NCI-H2227 treated with DMSO at 0.1 percent for 48 hours (cell line): ENCODE measurements around the gene TPRG1L.

Experiments used
- DNase-seq: peaks from one replicate; lab custom pipeline; 2025; lab: John Stamatoyannopoulos, UW

Gene TPRG1L

DNA sequence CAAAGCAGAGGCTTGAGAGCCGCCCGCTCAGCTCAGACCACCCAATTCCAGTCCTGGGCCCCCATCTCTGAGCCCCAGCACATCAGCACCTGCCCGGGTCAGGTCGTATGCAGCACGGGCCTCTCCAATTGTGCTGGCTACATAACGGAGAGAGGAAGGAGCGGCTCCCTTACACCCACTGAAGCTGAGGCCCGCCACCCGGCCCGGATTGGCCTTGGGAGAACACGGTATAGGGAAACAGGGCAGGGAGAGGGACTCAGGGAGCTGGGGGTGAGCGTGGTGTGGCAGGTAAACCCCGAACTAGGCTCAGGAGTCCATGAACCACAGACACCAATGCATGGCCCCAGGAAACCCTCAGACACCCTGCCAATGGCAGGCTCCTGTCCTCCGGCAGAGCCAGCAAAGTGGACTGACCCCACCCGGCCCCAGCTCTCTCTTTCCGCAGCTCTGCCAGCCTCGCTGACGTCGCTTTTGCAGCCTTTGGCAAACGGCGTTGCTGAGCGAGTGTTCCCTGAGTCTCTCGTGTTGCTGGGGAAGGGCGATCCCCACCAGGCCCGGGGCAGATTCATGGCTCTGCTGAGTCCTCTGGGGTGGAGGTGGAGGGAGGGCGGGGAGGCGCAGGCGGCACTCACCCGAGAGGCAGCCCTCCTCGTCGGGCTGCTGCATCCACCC is 30.0 kb upstream of the TPRG1L start:
- no peak for DNase-seq

DNA sequence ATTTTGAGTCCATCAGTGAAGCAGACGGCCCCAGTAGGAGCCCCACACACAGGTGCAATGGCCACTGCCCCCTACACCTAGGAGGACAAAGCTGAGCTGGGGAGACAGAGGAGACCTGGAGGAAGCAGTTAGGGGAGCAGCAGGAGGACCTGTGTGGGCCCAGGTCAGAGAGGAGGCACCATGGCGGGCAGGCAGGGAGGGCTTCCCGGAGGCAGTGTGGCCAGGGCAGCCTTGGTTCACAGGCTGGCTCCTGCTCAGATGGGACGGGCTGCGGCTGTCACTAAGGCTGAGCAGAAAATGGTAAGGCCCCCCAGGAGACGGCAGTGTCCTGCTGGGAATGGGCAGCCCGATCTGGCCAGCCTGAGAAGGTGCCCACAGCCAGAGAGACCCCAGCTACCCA is 28.9 kb upstream of the TPRG1L start:
- no peak for DNase-seq

DNA sequence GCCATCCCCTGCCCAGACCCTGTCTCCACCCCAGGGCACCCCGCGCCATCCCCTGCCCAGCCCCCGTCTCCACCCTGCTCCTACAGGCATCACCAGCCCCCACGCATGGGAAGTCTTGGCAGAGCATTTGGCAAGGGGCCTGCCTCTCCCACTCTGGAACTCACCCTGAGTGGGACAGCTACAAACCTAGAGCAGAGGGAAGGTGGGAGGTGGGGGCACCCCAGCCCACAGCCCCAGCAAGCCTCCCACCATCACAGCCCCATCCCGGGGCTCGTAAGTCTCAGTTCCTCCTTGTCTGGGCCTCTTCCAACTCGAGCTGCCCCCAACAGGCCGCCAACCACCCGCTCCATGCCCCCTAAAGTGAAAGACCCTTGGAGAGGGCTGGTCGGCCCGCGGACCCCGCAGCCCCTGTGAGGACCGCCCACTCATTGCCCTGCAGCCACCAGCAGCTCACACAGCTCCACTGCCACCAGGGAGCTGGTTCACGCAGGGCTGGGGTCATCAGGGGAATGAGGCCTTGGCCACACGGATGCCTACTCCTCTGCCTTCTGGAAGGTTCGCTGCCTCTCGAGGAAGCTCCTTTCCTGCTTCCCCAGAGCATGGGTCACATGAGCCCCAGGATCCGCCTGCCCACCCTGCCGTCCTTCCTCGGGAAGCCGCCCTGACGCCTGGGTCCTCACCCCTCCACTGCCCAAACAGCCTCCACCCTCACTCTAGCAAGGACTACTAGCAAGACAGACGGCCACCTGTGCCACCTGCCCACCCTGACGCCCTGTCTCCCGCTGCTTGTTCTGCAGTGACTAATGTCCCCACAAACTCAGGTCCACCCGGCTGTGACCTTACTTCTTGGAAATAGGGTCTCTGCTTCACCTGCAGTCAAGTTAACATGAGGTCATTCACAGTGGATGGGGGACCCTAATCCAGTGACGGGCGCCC is 27.9 kb upstream of the TPRG1L start:
- no peak for DNase-seq

DNA sequence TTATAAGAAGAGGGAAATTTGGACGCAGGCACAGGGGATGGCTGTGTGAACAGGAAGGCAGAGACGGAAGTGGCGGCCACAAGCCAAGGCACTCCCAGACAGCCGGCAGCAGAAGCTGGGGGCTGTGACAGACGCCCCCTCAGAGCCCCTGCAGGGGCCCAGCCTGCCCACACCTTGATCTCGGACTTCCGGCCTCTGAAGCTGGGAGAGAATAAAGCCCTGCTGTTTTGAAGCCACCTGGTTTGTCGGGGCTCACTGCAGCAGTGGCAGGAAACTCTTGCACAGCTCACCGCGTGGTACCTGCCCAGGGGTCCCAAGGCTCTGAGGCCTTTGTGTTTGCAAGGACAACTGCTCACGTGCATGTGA is 27.2 kb upstream of the TPRG1L start:
- DNase-seq, result no peak

DNA sequence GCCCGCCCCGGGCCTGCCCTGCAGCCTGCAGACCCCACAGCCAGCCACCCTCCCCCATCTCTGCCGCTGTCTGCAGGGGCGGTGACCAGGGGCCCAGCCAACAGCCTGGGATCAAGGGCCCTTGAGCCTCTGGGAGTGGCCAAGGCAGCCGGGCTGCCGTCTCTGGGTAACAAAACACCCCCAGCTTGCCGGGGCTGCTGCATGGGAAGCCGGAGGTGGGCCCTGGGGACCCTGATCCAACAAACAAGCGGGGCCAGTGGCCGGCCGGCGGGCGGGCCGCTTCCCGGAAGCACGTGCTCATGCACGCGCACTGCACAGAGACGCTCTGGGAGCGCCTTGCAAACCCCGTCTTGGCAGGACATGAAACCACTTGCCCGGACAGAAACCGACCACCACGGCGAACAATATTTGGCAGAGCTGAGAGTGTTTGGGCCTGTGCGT is 26.7 kb upstream of the TPRG1L start:
- no peak for DNase-seq

DNA sequence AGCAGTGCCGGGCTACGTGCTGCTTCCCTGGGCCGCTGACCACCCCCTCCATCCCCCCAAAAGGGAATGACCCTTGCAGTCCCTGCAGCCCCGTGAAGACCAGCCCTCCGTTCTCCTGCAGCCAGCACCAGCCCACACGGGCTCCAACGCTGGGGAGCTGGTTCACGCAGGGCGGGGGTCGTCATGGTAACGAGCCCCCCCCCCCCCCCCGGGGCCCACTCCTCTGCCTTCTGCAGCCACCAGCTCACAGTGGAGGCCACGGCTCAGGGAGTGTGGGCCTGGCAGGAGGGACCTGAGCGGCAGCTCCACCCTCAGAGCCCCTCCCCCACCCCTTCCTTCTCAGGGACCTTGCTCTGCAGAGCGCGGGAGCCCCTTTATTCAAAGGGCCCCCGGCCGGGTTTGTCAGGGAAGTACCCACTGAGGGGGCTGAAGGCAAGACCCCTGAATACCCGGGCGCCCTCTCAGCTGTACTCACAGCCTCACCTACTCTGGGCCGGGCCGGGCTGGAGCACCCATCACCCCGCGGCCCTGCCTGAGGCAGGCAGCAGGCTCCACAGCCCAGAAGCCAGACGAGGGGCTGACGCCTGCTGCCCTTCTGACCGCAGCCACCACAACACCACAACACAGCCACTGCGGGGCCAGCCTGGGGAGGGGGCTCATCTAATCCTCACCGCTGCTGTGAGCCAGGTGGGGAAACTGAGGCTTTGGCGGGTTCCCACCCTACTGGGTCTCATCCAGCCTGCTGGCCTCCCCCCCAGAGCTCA is 26.1 kb upstream of the TPRG1L start:
- no peak for DNase-seq

DNA sequence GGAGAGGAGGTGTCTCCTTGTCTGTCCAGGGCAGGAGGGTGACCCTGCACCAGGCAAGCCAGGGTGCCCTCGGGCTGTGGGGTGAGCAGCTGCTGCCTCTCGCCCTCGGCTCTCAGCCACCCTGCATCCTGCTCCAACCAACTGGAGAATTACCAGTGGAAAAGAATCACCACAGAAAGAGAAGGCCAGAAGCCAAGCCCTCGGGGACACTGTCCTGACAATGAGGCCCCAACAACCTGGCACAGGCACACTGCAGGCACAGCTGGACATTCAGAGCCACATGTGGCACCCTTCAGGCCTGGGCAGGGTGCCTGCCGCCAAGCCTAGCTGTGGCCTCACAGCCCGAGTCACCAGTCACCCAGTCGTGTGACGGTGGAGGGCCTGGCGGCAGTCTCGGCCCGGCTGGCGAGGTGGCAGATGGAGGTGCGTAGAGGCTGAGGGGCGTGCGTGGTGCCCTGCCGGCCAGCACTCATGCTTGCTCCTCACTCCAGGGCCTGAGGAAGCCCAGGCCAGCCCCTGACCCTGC is 25.5 kb upstream of the TPRG1L start:
- no peak for DNase-seq

DNA sequence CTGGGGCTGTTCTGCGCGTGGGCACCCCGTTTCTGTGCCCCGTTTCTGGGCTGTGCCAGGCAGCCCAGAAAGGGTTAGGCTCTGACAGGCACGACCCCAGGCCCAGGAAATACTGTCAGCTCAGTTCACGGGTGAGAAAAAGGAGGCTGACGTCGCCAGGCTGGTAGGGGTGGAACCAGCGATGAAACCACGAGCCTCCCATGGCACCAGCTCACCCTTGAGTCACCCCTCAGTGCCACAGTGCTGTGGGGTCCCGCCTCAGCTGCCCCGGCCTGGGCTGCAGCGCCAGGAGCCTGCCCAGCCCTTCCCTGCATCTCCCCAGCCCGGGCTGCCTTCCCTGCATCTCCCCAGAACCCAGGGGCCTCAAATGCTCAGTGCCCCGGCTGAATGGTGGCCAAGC is 25.0 kb upstream of the TPRG1L start:
- DNase-seq, result no peak

DNA sequence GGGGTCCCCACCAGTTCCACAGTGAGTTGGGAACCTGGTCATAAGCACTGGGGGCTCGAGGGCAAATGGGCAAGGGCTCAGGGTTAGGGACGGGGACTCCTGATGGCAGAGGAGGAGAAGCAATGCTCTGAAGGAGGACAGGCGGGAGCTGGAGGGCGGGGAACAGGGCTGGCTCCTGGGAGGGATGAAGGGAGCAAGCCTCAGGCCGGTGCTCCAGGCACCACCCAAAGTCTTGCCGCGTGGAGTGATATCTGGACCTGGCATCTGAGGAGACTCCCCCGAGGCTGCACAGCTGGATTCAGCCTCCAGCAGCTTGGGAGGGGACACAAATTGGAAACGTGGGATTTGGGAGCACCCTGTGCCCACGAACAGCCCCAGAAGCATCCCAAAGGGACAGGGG is 24.5 kb upstream of the TPRG1L start:
- no peak for DNase-seq

DNA sequence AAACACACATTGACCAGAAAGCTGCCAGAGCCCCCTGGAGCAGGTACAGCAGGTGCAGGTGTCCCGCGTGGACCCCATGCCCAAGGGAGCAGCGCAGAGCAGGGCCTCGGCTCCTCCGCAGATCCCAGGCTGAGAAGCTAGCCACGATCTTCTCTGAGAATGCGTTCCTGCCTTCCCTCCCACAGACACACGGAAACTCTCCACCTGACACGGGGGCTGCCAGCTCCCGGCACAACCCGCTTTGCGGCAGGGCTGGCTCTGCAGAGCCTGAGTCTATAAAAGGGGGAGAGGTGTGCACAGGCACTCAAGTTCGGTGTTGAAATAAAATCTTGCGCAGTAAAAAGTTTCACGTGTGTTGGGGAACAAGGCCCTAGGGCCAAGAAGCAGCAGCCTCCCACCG is 23.1 kb upstream of the TPRG1L start:
- no peak for DNase-seq

DNA sequence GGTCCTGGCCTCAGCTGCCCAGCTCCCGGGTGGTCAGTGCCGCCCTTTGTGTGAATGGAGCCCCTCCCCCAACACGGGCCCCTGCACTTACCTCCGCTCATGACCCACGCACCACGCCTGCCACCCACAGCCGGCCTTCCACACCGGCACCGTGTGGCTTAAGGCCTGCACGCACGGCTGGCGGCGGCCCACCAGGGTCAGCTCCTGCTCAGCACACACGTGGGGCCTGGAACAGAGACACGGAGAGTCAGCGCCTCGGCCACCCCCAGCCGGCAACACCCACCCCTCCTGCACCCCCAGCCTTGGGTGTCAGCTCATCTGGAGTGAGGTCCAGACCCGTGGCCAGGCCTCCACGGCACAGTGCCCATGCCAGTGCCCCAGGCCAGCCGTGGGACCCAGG is 22.4 kb upstream of the TPRG1L start:
- DNase-seq, result no peak

DNA sequence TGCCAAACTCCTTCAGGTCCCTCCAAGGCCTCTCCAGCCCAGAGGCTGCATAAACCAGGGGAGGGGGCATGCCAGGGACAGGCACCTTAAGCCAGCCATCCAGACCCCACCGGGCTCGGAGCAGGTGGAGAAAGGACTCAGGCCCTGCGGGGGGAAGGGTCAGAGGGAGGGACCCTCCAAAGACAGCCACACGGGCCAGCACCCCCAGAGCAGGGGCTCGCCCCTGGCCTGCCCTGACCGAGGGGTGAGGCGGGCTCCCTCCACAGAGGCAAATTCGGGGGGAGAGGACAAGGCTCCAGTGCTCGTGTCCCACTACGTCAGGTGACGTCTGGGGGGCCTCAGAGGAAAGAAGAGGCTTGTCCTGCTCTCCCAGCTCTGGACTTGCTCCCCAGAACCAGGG is 21.7 kb upstream of the TPRG1L start:
- DNase-seq, result no peak

DNA sequence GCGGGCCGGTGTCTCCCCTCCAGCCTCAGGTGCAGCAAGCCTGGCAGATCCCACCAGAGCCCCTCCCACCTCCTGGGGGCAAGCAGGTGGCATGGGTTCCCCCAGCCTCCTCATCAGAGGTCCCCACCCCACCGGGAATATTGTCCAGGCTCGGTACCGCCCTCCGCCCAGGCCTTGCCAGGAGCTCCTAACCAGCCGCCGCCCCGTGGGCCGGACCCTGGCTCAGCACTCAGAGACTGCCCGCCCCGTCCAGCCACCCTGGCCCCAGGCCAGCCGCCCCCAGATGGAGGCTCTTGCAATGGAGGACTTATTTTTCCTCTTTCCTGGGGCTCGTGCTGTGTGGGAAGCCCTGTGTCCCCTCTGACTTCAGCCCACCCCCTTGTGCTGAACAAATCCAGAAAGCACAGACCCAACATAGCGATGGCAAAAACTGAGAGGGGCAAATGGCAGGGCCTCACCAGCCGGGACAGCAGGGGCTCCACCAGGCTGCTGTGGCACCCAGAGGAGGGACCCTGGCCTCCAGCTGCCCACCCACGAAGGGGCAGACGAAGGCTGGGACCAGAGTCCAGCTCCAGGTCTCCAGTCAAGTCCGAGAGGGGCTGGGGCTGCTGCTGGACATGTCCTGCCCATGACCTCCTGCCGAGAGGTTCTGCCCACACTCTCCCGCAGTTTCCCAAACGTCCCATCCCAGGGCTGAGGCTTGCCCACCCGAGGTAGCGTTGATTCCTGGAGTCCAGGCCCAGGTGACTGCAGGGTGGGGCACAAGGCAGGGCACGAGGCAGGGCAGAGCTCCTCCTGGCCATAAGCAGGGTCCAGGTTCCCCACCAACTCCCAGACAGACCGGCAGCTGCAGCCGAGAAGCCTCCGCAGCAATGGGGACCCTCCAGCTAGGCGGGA is 21.0 kb upstream of the TPRG1L start:
- DNase-seq, result no peak

DNA sequence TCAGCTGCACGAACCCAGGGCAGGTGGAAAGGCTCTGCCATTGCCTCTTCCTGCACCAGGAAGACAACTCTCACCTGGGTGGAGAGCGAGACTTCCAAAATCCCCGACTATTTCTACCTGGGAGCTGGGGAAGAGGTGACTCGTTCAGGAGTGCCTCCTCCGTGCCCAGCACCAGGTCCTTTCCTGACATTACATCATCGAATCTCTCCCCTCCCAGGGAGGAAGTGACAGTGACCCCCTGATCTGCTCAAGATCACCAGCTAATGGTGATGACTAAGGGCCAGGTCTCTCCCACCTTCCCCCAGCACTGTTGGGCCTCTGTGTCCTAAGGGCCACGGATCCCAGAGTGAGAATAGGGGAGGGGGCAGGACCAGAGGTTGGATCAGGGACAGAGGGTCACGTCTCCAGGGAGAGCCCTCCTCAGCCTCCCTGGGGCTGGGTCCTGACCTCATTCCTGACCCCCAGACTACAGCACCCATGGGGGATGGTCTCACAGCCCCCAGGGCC is 20.3 kb upstream of the TPRG1L start:
- DNase-seq, result no peak

DNA sequence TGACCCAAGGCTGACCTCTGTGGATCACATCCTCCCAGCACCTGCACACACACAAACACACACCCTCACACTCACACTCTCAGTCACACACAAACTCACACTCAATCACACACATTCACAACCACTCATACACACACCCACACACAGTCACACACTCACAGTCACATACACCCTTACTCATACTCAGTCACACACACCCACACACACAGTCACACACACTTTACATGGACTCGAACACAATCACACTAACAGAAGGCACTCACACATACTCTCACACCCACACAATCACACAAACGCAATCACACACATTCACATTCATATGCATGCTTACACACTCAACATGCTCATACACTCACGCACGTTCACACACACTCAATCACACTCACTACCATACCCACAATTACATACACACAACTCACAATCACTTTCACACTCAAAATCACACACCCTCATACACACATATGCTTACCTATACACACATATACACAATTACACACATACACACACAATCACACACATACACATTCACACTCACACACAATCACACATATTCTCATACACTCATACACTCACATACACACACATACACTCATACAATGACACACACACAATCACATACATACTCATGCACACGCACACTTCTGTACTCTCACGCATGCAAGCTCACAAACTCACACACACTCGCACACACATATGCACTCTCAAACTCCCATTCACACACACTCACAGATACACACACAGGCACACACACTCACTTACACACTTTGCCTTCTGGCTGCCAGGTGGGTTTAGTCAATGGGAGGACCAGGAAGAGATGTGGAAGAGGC is 19.6 kb upstream of the TPRG1L start:
- no peak for DNase-seq

DNA sequence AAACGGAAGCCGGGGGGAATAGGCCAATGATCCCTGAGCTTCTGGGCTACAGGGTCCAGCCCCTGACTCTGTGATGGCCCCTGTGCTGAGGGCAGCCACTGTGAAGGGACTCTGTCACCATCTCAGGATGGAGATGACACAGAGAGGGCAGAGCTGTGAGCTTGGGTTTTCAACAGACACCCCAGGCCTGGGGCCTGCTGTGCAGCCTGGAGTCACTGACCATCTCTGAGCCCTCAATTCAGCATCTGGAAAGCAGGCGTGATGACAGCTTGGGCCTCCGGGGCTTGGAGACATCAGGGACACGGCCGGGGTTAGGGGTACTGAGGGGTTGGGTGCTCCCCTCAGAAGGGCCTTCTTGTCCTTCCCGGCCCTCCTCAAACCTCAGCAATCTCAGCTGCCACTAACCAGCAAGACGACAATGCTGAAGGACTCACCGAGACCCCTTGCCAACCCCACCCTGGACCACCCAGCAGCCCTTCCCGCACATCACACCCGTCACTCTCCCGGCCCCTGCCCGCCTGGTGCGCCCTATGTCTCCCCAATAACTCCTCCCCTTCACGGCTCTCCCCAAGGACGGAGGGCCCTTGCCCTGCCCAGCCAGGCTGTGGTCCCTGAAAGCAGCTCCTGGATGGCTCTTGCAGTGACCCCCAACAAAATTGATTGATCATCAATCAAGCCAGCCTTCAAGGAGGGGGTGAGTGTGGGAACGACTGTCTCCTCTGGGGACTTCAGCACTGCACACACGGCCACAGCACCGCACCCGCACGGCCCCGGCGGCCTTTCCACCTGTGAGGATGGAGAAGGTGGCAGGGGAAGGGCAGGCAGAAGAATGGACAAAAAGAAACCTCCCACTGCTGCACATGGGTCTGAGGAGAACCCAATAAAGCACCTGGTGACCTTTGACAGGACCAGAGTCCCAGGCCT is 17.8 kb upstream of the TPRG1L start:
- no peak for DNase-seq

DNA sequence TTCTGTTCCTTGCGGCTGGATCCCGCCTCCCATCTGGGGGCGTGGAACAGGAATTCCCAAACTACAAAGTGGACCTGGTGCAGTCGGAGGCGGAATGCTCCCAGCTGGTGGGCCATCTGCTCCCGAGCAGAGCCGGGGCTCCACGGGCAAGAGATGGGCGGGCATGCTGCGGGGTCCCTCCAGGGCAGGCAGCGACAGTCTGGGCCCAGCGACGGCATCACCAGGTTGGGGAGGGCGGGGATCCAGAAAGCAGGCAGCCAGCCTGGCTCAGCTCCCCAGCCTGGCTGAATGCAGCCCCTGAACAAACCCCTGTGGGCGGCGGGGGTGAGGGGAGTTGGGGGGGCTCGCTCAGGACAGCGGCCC is 17.1 kb upstream of the TPRG1L start:
- no peak for DNase-seq

DNA sequence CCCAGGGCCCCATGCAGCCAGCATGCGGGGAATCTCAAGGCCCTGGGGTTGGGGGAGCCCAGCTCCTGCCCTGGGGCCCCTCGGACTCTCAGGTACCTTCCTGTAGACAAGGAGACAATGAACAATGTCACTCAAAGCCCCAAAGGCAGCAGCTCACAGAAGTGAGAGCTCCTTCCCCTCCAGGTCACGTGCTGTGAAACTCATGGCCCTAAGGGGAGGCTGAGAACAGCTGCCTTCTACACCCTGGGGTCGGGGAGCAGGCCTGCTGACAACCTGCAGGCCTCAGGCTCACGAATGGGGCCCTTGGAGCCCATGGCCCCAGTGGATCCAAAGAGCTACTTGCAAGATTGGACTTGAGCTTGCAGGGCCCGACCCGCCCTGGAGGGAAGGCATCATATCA is 16.7 kb upstream of the TPRG1L start:
- no peak for DNase-seq

DNA sequence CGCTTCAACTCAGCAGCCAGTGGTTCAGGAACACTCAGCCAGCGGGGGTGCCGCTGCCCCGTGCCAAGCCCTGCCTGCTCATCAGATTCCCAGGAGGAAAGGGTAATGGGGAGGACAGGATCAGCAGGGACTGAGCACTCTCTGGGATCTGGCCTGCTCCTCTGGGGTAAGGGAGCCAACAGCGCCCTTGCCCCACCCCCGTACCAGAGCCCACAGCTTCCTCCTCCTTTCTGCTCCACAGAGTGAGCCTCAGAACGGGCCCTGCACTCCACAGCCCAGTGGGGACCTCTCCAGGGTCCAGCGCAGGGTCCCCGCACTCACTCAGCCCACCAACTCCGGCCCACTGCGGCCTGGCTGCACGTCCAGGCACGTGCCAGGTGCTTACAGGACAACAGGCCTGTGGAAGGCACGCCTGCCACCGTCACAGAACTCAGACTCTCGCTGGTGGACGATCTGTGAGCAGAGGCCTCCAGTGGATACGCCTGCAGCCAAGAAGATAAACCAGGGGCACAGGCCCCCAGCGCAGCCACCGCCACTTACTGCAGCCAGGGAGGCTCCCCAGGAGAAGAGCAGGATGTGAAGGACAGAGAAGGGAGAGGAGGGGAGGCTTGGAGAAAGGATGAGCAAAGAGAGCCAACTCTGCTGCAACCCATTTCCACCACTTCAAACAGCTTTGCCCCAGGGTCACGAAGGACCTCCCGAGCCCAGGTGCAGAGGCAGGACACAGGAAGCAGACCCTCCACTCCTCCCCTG is 15.6 kb upstream of the TPRG1L start:
- no peak for DNase-seq
